Cardiac atrium fibroblast (primary cell): ENCODE data around the gene PCDHGA11. TPM values are rescaled to one million over a fixed set of nuclear protein-coding genes. Genes with fewer than 3 reads are reported as not detected.

ENCODE experiments used
- total RNA-seq: library from RNA; depleted of rRNA; stranded (reverse); fragments of >200 nt; gene quantifications from 2 replicates; pipeline ENCODE4 v1.2.3, GENCODE V29; 2015

PCDHGA11 gene
- 10.2 and 12.8 TPM in 2 replicates for total RNA-seq

GRCh38 chr5:141420855-141421488 is at the start of gene PCDHGA11:
PCDHGA11 (plus strand) TSS chr5:141421051; CDS start chr5:141421228, 177 bp downstream.

DNA sequence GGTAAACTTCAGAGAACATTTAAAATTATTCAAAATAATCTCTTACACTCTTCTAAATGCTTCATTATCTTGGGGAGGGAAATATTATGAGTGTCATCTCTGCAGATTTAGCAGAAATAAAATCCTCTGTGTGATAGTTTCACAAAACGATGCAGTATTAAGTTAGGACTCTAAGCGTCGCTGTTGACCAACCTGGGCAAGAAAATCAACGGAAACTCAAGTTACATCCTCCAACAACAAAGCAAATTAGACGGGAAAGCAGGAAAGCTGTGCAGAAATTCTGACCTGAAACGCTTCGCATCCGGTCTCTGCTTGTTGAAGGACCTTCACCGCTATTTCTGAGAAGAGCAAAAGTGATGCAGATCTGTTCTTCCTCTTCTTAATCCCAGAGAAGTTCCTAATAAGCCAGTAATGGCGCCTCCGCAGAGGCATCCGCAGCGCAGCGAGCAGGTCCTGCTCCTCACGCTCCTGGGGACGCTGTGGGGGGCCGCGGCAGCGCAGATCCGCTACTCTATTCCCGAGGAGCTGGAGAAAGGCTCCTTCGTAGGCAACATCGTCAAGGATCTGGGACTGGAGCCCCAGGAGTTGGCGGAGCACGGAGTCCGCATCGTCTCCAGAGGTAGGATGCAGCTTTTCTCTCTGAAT is 47.1 kb upstream of the PCDHGA11 start, which contains the start of gene PCDHGA6:
TSS of gene PCDHGA6 (plus strand) at position 219 of the 645 bp plus-strand sequence. CDS start at position 412, 193 bp downstream.

GRCh38 chr5:141382469-141383294 is 38.2 kb upstream of the PCDHGA11 start, which contains the start of gene PCDHGA7:
PCDHGA7 (plus strand) TSS chr5:141382742; CDS start chr5:141382900, 158 bp downstream.

GRCh38 chr5:141387557-141388311 is 33.1 kb upstream of the PCDHGA11 start, which contains the start of gene PCDHGB4:
PCDHGB4 (plus strand) TSS chr5:141387698; CDS start chr5:141387885, 187 bp downstream.

DNA sequence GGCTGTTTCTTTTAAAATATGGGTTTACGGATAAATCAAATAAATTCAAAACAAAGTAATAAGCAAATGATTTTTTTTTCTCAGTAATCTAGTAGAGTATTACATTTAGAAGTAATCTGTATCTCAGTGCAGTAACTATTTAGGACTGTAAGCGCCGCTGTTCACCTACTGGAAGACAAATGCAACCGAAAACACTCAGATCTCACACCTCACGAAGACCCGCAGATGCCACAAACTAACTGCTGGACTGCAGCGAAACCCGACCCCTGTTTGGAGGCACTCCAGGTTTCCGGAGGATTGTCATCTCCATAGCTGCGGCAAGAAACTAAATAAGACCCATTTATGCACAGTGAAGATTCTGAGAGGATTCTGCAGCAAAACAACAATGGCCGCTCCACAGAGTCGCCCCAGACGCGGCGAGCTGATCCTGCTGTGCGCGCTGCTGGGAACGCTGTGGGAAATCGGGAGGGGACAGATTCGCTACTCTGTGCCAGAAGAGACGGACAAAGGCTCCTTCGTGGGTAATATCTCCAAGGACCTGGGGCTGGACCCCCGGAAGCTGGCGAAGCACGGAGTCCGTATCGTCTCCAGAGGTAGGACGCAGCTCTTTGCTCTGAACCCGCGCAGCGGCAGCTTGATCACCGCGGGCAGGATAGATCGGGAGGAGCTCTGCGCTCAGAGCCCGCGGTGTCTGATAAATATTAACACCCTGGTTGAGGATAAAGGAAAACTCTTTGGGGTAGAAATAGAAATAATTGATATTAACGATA is 28.2 kb upstream of the PCDHGA11 start, which contains the start of gene PCDHGA8:
TSS of gene PCDHGA8 (plus strand) at position 205 of the 770 bp plus-strand sequence. CDS start at position 386, 181 bp downstream.

GRCh38 chr5:141397756-141398551 is 22.9 kb upstream of the PCDHGA11 start, which contains the start of gene PCDHGB5:
PCDHGB5 (plus strand) TSS chr5:141397947; CDS start chr5:141398128, 181 bp downstream.

DNA sequence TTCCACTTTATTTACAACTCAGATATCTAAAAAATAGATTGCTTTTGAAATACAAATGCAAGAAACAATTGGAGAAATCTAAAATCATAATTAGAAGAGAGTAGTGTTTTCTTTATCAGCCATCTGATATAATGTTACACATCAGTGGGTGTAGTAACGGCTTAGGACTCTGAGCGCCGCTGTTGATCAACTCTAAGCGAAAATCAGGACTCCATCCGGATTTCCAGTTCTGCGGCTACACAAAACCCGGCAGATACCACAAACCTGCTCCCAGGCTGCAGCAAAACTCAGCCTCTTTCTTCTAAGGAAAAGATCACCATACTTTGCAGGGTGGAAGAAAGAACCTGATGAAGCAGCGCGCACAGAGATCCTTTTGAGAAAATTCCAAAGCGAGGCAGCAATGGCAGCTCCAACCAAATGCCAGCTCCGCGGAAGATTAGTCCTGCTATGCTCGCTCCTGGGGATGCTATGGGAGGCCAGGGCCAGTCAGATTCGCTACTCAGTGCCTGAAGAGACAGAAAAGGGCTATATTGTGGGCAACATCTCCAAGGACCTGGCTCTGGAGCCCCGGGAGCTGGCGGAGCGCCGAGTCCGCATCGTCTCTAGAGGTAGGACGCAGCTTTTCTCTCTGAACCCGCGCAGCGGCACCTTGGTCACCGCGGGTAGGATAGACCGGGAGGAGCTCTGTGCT is 18.2 kb upstream of the PCDHGA11 start, which contains the start of gene PCDHGA9:
TSS of gene PCDHGA9 (plus strand) at position 226 of the 691 bp plus-strand sequence. CDS start at position 401, 175 bp downstream.

DNA sequence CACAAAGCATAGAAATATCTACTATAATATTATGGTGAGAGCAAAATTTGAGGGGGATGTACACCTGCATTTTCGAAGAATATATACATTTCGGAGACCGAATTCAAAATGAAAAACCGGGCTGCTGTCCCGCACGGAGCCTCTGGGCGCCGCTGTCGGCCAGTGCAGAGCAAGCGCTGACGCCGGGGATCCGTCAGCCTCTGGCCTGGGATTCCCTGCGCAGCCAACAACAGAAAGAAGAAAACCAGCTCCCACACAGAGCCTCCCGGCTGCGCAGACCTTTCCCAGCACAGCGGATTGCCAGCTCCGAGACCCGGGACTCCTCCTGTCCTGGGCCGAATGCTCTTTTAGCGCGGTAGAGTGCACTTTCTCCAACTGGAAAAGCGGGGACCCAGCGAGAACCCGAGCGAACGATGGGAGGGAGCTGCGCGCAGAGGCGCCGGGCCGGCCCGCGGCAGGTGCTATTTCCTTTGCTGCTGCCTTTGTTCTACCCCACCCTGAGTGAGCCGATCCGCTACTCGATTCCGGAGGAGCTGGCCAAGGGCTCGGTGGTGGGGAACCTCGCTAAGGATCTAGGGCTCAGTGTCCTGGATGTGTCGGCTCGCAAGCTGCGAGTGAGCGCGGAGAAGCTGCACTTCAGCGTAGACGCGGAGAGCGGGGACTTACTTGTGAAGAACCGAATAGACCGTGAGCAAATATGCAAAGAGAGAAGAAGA is 12.9 kb upstream of the PCDHGA11 start, which contains the start of gene PCDHGB6:
TSS of gene PCDHGB6 (plus strand) at position 232 of the 716 bp plus-strand sequence. CDS start at position 414, 182 bp downstream.

DNA sequence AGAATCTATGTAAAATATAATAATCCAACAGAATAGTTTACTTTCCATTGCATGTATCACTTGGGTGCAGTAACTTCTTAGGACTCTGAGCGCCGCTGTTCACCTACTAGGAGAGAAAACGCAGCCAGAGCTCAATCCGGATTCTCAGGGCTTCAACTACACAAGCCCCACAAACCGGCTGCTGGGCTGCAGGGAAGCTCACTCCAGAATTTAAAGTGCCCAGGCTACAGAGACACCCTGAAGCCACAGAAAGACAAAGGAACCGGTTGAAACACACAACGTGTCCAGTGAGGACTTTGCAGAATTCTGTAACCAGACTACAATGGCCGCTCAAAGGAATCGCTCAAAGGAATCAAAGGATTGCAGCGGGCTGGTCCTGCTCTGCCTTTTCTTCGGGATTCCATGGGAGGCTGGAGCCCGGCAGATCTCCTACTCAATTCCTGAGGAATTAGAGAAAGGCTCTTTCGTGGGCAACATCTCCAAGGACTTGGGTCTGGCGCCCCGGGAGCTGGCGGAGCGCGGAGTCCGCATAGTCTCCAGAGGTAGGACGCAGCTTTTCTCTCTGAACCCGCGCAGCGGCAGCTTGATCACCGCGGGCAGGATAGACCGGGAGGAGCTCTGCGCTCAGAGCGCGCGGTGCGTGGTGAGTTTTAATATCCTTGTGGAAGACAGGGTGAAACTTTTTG is 7.9 kb upstream of the PCDHGA11 start, which contains the start of gene PCDHGA10:
TSS of gene PCDHGA10 (plus strand) at position 134 of the 686 bp plus-strand sequence. CDS start at position 323, 189 bp downstream.

GRCh38 chr5:141417494-141418172 is 3.2 kb upstream of the PCDHGA11 start, which contains the start of gene PCDHGB7:
PCDHGB7 (plus strand) TSS chr5:141417677; CDS start chr5:141417860, 183 bp downstream.

GRCh38 chr5:141430332-141431113 is 9.7 kb downstream of the PCDHGA11 start, which contains the start of gene PCDHGA12:
PCDHGA12 (plus strand) TSS chr5:141430507; CDS start chr5:141430760, 253 bp downstream.

Other genes with a start within 250 kb of the PCDHGA11 start
- 0.16 and 1.1 TPM in 2 replicates for gene PCDHB7, start 248.4 kb upstream of the PCDHGA11 start, total RNA-seq
- gene PCDHB8, start 243.3 kb upstream of the PCDHGA11 start, total RNA-seq, result 0.49 TPM in 1 of 2 replicates, not detected in the other
- 0.54 TPM in 1 of 2 replicates, not detected in the other for gene PCDHB16, start 238.7 kb upstream of the PCDHGA11 start, total RNA-seq
- gene PCDHB9, start 233.9 kb upstream of the PCDHGA11 start, total RNA-seq, result under 0.01 TPM in 1 of 2 replicates, not detected in the other
- 0.16 and 0.18 TPM in 2 replicates for gene PCDHB10, start 228.7 kb upstream of the PCDHGA11 start, total RNA-seq
- gene PCDHB11, start 221.4 kb upstream of the PCDHGA11 start, total RNA-seq, result 0.18 and 0.65 TPM in 2 replicates
- gene PCDHB12, start 212.3 kb upstream of the PCDHGA11 start, total RNA-seq, result 0.16 and 0.72 TPM in 2 replicates
- gene PCDHB13, start 207.1 kb upstream of the PCDHGA11 start, total RNA-seq, result 0.16 and 0.90 TPM in 2 replicates
- 0.54 and 1.5 TPM in 2 replicates for gene PCDHB14, start 197.7 kb upstream of the PCDHGA11 start, total RNA-seq
- gene PCDHB15, start 175.7 kb upstream of the PCDHGA11 start, total RNA-seq, result 1.8 TPM in 2 replicates
- not detected in 2 replicates for gene SLC25A2, start 117.0 kb upstream of the PCDHGA11 start, total RNA-seq
- gene TAF7, start 100.3 kb upstream of the PCDHGA11 start, total RNA-seq, result 36.6 and 51.5 TPM in 2 replicates
- gene PCDHGA1, start 90.5 kb upstream of the PCDHGA11 start, total RNA-seq, result 0.54 and 0.65 TPM in 2 replicates
- 2.5 and 5.8 TPM in 2 replicates for gene PCDHGA2, start 82.3 kb upstream of the PCDHGA11 start, total RNA-seq
- 2.0 and 2.9 TPM in 2 replicates for gene PCDHGA3, start 77.2 kb upstream of the PCDHGA11 start, total RNA-seq
- 0.36 and 0.81 TPM in 2 replicates for gene PCDHGB1, start 71.0 kb upstream of the PCDHGA11 start, total RNA-seq
- 4.7 and 6.3 TPM in 2 replicates for gene PCDHGA4, start 66.0 kb upstream of the PCDHGA11 start, total RNA-seq
- 1.6 and 3.2 TPM in 2 replicates for gene PCDHGB2, start 61.1 kb upstream of the PCDHGA11 start, total RNA-seq
- gene PCDHGA5, start 56.9 kb upstream of the PCDHGA11 start, total RNA-seq, result 0.32 and 2.2 TPM in 2 replicates
- 1.8 and 2.4 TPM in 2 replicates for gene PCDHGB3, start 50.8 kb upstream of the PCDHGA11 start, total RNA-seq
- gene PCDHGA6, start 47.2 kb upstream of the PCDHGA11 start, total RNA-seq, result 1.1 and 3.4 TPM in 2 replicates
- 3.6 and 5.8 TPM in 2 replicates for gene PCDHGA7, start 38.3 kb upstream of the PCDHGA11 start, total RNA-seq
- 14.1 and 16.8 TPM in 2 replicates for gene PCDHGB4, start 33.4 kb upstream of the PCDHGA11 start, total RNA-seq
- 0.18 and 1.8 TPM in 2 replicates for gene PCDHGA8, start 28.4 kb upstream of the PCDHGA11 start, total RNA-seq
- 21.7 and 22.2 TPM in 2 replicates for gene PCDHGB5, start 23.1 kb upstream of the PCDHGA11 start, total RNA-seq
- 1.4 and 2.6 TPM in 2 replicates for gene PCDHGA9, start 18.3 kb upstream of the PCDHGA11 start, total RNA-seq
- 1.4 and 2.1 TPM in 2 replicates for gene PCDHGB6, start 13.0 kb upstream of the PCDHGA11 start, total RNA-seq
- 3.4 and 5.0 TPM in 2 replicates for gene PCDHGA10, start 8.1 kb upstream of the PCDHGA11 start, total RNA-seq
- gene PCDHGB7, start 3.4 kb upstream of the PCDHGA11 start, total RNA-seq, result 7.8 and 14.4 TPM in 2 replicates
- gene PCDHGA12, start 9.5 kb downstream of the PCDHGA11 start, total RNA-seq, result 26.7 and 27.1 TPM in 2 replicates
- gene PCDHGC3, start 54.9 kb downstream of the PCDHGA11 start, total RNA-seq, result 40.8 and 83.1 TPM in 2 replicates
- gene PCDHGC4, start 64.0 kb downstream of the PCDHGA11 start, total RNA-seq, result under 0.01 and 0.18 TPM in 2 replicates
- gene PCDHGC5, start 68.0 kb downstream of the PCDHGA11 start, total RNA-seq, result 0.54 and 0.65 TPM in 2 replicates
- gene DIAPH1, start 197.9 kb downstream of the PCDHGA11 start, total RNA-seq, result 23.6 and 26.7 TPM in 2 replicates
- gene HDAC3, start 215.8 kb downstream of the PCDHGA11 start, total RNA-seq, result 46.9 and 54.3 TPM in 2 replicates
- gene RELL2, start 215.9 kb downstream of the PCDHGA11 start, total RNA-seq, result 2.8 and 5.8 TPM in 2 replicates
- gene FCHSD1, start 230.4 kb downstream of the PCDHGA11 start, total RNA-seq, result 15.3 and 15.7 TPM in 2 replicates